OCI-LY3 (cell line): ENCODE measurements around the gene CAPN15.

Experiments
- H2AFZ ChIP-seq: fragments of 200-600, 300-600 bp; shearing (Covaris generic); 2 replicates; pipeline ENCODE4 v1.6.0; 2014; ENCODE audit warnings: antibody characterized with exemption, low read depth, low read length
- H3K27ac ChIP-seq: fragments of 200-600, 300-600 bp; sonication (generic); 2 replicates; pipeline ENCODE4 v1.5.1; 2014; ENCODE audit warnings: mild to moderate bottlenecking, low read length, moderate library complexity, mixed read lengths
- H3K27me3 ChIP-seq: fragments of 200-600, 300-600 bp; sonication (generic); 2 replicates; pipeline ENCODE4 v1.6.1; 2014; ENCODE audit warnings: low read depth, low read length, mixed read lengths
- H3K36me3 ChIP-seq: fragments of 200-600, 300-600 bp; sonication (generic); replicated peaks from 2 replicates; pipeline ENCODE3; 2014; ENCODE audit warnings: low read depth, low read length, mixed read lengths
- H3K4me1 ChIP-seq: fragments of 300-600, 200-600 bp; sonication (generic); 2 replicates; pipeline ENCODE4 v1.6.1; 2014; ENCODE audit warnings: low read length, mixed read lengths
- H3K4me2 ChIP-seq: fragments of 200-600, 300-600 bp; sonication (generic); 2 replicates; pipeline ENCODE4 v1.6.1; 2014; ENCODE audit warnings: low read length, mixed read lengths
- H3K4me3 ChIP-seq: fragments of 300-600, 200-600 bp; sonication (generic); 2 replicates; pipeline ENCODE4 v1.5.1; 2014; ENCODE audit warnings: antibody characterized with exemption, mild to moderate bottlenecking, low read length, moderate library complexity
- H3K79me2 ChIP-seq: fragments of 300-600, 200-600 bp; shearing (Covaris generic); 2 replicates; pipeline ENCODE4 v1.6.1; 2014; ENCODE audit warnings: mild to moderate bottlenecking, low read length, mixed read lengths
- H3K9ac ChIP-seq: fragments of 300-600, 200-600 bp; shearing (Covaris generic); 2 replicates; pipeline ENCODE4 v1.6.0; 2014; ENCODE audit warnings: mild to moderate bottlenecking, low read length, moderate library complexity
- H3K9me3 ChIP-seq: fragments of 200-600, 300-600 bp; shearing (Covaris generic); 2 replicates; pipeline ENCODE4 v1.6.1; 2014; ENCODE audit warnings: low read length, mixed read lengths; ENCODE audit not compliant: insufficient read depth
- H4K20me1 ChIP-seq: fragments of 200-600, 300-600 bp; sonication (generic); 2 replicates; pipeline ENCODE4 v1.6.1; 2016; ENCODE audit warnings: low read length, mixed read lengths; ENCODE audit not compliant: insufficient read depth
- EZH2phosphoT487 ChIP-seq: fragments of 200-600 bp; shearing (Covaris generic); IDR thresholded peaks from 2 replicates; pipeline ENCODE4 v1.6.1; 2018; ENCODE audit warnings: antibody characterized with exemption, mixed run types, low read depth
- TF ChIP-seq, protein P1 (sequence below): fragments of 200-600, 300-600 bp; sonication (generic); IDR thresholded peaks from 2 replicates; pipeline ENCODE4 v1.5.1; 2014; ENCODE audit warnings: antibody characterized with exemption, low read length, low read depth

CAPN15 gene

DNA sequence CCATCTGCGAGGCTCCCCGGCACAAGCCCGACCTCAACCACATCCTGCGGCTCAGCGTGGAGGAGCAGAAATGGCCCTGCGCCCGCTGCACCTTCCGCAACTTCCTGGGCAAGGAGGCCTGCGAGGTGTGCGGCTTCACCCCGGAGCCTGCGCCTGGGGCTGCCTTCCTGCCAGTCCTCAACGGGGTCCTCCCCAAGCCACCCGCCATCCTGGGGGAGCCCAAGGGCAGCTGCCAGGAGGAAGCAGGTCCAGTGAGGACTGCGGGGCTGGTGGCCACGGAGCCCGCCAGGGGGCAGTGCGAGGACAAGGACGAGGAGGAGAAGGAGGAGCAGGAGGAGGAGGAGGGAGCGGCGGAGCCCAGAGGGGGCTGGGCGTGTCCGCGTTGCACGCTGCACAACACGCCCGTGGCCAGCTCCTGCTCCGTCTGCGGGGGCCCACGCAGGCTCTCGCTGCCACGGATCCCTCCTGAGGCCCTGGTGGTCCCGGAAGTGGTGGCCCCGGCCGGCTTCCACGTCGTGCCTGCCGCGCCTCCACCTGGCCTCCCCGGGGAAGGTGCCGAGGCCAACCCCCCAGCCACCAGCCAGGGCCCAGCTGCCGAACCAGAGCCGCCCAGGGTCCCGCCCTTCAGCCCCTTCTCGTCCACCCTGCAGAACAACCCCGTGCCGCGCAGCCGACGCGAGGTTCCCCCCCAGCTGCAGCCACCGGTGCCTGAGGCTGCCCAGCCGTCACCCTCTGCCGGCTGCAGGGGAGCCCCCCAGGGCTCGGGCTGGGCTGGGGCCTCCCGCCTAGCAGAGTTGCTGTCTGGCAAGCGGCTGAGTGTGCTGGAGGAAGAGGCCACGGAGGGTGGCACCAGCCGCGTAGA, 19.6 kb downstream of the CAPN15 start:
- H2AFZ ChIP-seq = no peak overlapping the region
- H3K9ac ChIP-seq = no peak overlapping the region
- H3K27me3 ChIP-seq = no peaks in the 10 kb centered on the region
- H4K20me1 ChIP-seq = peaks cover 10% of the 10 kb centered on the region
- H3K4me1 ChIP-seq = no peaks in the 10 kb centered on the region
- no peak overlapping the region for H3K4me2 ChIP-seq
- H3K4me3 ChIP-seq = no peak overlapping the region
- H3K9me3 ChIP-seq = no peaks in the 10 kb centered on the region
- peaks cover 37% of the 10 kb centered on the region for H3K79me2 ChIP-seq
- TF ChIP-seq, protein P1, sequence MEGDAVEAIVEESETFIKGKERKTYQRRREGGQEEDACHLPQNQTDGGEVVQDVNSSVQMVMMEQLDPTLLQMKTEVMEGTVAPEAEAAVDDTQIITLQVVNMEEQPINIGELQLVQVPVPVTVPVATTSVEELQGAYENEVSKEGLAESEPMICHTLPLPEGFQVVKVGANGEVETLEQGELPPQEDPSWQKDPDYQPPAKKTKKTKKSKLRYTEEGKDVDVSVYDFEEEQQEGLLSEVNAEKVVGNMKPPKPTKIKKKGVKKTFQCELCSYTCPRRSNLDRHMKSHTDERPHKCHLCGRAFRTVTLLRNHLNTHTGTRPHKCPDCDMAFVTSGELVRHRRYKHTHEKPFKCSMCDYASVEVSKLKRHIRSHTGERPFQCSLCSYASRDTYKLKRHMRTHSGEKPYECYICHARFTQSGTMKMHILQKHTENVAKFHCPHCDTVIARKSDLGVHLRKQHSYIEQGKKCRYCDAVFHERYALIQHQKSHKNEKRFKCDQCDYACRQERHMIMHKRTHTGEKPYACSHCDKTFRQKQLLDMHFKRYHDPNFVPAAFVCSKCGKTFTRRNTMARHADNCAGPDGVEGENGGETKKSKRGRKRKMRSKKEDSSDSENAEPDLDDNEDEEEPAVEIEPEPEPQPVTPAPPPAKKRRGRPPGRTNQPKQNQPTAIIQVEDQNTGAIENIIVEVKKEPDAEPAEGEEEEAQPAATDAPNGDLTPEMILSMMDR = no peak
- no peak for TF ChIP-seq EZH2phosphoT487
- H3K36me3 ChIP-seq = peaks cover 10% of the 10 kb centered on the region
- no peak overlapping the region for H3K27ac ChIP-seq

DNA sequence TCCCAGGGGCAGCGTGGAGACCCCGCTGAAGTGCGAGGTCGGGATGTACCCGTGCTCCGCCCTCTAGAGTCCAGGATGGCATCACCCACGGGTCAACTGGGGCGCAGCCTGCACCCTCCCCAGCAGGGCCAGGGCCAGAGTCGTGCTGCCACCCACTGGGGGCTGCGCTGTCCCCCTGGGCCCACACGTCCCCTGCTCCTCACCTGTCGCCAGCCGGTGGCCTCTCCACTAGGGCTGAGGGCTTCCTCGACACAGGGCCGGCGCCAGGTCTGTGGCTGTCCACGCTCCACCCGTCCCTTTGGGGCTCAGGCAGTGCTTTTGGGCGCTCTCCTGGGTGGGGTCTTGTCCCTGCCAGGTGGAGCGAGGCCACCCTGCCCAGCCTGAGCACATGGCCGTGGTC, 21.1 kb downstream of the CAPN15 start:
- TF ChIP-seq EZH2phosphoT487 = no peak
- TF ChIP-seq, protein P1 = no peak
- Histone ChIP-seq H3K4me1 (no peaks in the 10 kb centered on the region), H3K9ac (no peak overlapping the region), H3K79me2 (peaks cover 22% of the 10 kb centered on the region), H2AFZ (no peak overlapping the region), H3K9me3 (no peaks in the 10 kb centered on the region), H3K27ac (no peak overlapping the region), H3K27me3 (no peaks in the 10 kb centered on the region), H3K36me3 (peaks cover 10% of the 10 kb centered on the region), H3K4me3 (no peak overlapping the region), H3K4me2 (no peak overlapping the region), H4K20me1 (peaks cover 10% of the 10 kb centered on the region)

DNA sequence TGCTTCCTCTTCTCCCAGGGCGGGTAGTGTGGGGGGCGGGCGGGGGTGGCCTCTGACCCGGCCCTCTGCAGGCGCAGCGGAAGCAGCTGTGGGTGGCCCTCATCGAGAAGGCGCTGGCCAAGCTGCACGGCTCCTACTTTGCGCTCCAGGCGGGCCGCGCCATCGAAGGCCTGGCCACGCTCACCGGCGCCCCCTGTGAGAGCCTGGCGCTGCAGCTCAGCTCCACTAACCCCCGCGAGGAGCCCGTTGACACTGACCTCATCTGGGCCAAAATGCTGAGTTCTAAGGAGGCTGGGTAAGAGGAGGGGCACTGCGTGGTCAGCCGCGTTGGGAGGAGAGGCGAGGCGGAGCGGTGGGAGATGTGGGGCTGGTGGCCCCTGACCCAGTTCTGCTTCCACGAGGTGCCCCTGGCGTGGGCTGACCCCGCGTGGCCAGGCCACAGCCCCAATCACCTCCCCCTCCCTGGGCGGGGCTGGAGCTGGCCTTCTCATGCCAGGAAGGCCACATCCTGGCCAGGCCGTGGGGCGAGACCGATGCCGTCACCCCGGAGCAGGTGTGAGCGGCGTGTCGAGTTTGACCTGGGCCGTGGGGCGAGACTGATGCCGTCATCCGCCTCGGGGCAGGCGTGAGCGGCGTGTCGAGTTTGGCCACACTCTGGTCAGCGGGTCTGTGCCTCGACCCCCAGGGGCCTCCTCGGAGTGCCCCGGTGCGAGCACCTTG, 22.2 kb downstream of the CAPN15 start:
- peaks cover 10% of the 10 kb centered on the region for H3K36me3 ChIP-seq
- peaks cover 14% of the 10 kb centered on the region for H3K79me2 ChIP-seq
- no peak overlapping the region for H3K4me2 ChIP-seq
- no peak overlapping the region for H3K27ac ChIP-seq
- no peak overlapping the region for H3K9ac ChIP-seq
- no peaks in the 10 kb centered on the region for H3K27me3 ChIP-seq
- H4K20me1 ChIP-seq = peaks cover 4% of the 10 kb centered on the region; the same call in 1 of the 2 replicates
- H2AFZ ChIP-seq = no peak overlapping the region
- no peaks in the 10 kb centered on the region for H3K9me3 ChIP-seq
- no peaks in the 10 kb centered on the region for H3K4me1 ChIP-seq
- H3K4me3 ChIP-seq = no peak overlapping the region
- TF ChIP-seq, protein P1 = peak; percentile 13; the same call in 1 of the 2 replicates
- TF ChIP-seq EZH2phosphoT487 = no peak

DNA sequence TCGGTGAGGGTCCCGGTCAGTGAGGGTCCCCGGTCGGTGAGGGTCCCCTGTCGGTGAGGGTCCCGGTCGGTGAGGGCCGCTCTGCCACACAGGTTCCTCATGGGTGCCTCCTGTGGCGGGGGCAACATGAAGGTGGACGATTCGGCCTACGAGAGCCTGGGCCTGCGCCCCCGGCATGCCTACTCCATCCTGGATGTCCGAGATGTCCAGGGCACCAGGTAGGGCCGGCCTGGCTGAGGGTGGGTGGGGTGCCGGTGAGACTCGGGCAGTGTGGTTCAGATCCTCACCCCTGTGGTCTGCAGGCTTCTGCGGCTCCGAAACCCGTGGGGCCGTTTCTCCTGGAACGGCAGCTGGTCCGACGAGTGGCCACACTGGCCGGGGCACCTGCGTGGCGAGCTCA, 23.7 kb downstream of the CAPN15 start:
- Histone ChIP-seq H3K9ac (no peak overlapping the region), H3K4me2 (no peak overlapping the region), H3K27me3 (no peaks in the 10 kb centered on the region), H3K4me1 (no peaks in the 10 kb centered on the region), H3K27ac (no peak overlapping the region), H3K36me3 (peaks cover 10% of the 10 kb centered on the region), H4K20me1 (no peaks in the 10 kb centered on the region), H3K9me3 (no peaks in the 10 kb centered on the region), H2AFZ (no peak overlapping the region), H3K79me2 (no peaks in the 10 kb centered on the region; the same call in 1 of the 2 replicates), H3K4me3 (no peak overlapping the region)
- TF ChIP-seq EZH2phosphoT487 = no peak
- TF ChIP-seq, protein P1 = no peak
